ENCODE measurements around the gene POM121.
"Not testable (repeated sequence)": the region's sequence is repeated elsewhere in the genome, so short reads cannot be mapped to it uniquely, and the experiment has no call there.

Gene POM121

DNA sequence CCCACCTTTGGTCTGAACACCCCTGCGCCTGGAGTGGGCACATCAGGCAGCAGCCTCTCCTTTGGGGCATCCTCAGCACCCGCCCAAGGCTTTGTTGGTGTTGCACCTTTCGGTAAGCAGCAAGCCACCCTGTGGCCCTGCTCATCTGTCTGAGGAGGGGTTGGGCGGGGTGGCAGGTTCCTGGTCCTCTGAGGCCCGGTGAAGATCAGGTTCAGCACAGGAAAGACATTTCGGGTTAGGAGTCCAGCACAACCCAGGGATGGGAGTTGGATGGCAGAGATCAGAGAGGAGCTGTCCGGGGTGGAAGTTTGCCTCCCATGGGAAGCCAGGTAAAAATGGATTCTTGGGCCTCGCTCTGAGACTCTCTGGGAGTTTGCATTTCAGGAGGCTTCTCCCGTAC is 20.7 kb downstream of the POM121 start:
- H3K27ac ChIP-seq; H3K27me3 ChIP-seq; H3K9me3 ChIP-seq; H3K4me1 ChIP-seq (ENCODE audit: control insufficient read depth in 1 of 2, insufficient read depth in 1 of 2, low read depth in 1 of 2, low read length in 1 of 2); H3K4me3 ChIP-seq (ENCODE audit: low read depth in 1 of 2, low read length in 1 of 2): not testable (repeated sequence)
- H3K36me3 ChIP-seq, result peaks cover 34% of the 10 kb centered on the region

DNA sequence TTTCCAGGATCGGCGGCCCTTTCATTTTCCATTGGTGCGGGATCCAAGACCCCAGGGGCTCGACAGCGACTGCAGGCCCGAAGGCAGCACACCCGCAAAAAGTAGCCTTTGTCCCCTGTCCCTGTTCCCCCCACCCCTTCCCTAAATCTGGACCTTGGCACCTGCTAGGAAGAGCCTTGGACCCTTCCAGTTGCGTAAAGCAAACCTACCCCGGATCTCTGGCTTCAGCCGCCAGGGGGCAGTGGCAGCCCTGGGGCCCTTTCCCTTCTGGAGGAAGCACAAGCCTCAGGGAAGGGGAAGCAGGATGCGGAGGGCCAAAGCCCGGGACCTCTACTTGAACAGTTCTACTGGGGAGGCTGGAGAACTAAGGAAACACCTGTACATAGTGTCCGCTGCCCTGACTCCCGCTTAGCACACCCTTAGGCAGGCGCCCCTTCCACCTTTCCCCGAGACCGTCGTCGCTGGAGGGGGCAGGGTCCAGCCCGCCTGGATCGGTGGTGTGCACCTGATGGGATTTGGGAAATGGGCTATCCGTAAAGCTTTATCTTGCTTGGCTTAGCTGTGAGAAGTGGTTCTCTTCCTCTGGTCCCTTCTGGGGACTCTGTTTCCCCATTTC is 21.3 kb downstream of the POM121 start:
- not testable (repeated sequence) for H3K9me3 ChIP-seq; H3K4me1 ChIP-seq (ENCODE audit: control insufficient read depth in 1 of 2, insufficient read depth in 1 of 2, low read depth in 1 of 2, low read length in 1 of 2); H3K27me3 ChIP-seq; H3K4me3 ChIP-seq (ENCODE audit: low read depth in 1 of 2, low read length in 1 of 2); H3K27ac ChIP-seq
- H3K36me3 ChIP-seq, result peaks cover 34% of the 10 kb centered on the region
- TF ChIP-seq, protein P1, sequence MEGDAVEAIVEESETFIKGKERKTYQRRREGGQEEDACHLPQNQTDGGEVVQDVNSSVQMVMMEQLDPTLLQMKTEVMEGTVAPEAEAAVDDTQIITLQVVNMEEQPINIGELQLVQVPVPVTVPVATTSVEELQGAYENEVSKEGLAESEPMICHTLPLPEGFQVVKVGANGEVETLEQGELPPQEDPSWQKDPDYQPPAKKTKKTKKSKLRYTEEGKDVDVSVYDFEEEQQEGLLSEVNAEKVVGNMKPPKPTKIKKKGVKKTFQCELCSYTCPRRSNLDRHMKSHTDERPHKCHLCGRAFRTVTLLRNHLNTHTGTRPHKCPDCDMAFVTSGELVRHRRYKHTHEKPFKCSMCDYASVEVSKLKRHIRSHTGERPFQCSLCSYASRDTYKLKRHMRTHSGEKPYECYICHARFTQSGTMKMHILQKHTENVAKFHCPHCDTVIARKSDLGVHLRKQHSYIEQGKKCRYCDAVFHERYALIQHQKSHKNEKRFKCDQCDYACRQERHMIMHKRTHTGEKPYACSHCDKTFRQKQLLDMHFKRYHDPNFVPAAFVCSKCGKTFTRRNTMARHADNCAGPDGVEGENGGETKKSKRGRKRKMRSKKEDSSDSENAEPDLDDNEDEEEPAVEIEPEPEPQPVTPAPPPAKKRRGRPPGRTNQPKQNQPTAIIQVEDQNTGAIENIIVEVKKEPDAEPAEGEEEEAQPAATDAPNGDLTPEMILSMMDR (IDR thresholded peaks at IDR 0.05), result peak; percentile 56

DNA sequence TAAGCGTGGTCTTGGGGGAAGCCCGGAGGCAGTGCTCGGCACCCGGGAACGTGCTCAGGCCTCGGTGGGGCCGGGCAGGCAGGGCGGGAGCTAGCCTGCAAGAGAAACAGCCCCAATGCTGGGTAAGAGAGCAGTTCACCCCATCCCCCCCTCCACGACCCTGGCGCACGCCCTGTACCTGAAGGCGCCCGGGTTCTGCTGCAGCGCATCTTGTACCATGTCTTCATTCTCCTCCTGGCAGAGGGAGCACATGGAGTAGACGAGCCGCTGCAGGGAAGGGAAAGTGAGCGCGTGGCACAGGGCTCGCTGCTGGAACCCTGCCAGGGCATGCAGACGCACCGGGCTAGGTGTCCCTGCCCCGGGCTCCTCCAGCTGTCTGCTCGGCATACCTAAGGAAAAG is 23.8 kb downstream of the POM121 start:
- not testable (repeated sequence) for H3K27ac ChIP-seq; H3K9me3 ChIP-seq; H3K4me1 ChIP-seq (ENCODE audit: control insufficient read depth in 1 of 2, insufficient read depth in 1 of 2, low read depth in 1 of 2, low read length in 1 of 2); H3K4me3 ChIP-seq (ENCODE audit: low read depth in 1 of 2, low read length in 1 of 2); H3K27me3 ChIP-seq
- peaks cover 24% of the 10 kb centered on the region for H3K36me3 ChIP-seq

DNA sequence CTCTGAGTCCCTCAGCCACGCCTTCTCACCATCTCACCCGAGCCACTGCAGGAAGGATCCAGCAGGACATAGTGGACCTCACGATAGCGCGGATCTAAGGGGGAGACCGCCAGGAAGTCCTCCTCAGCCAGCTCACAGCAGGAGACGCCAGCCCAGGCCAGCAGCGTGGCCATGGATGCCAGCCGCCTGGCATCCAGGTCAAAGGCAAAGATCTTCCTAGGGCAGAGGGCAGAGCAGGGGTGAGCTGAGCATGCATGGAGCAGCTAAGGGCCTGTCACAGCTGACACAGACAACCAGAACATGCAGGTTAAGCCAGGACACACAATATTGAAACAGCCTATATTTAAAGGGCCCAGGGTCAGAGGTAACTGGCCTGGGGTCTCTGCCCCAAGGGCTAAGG is 24.4 kb downstream of the POM121 start:
- not testable (repeated sequence) for H3K27ac ChIP-seq; H3K27me3 ChIP-seq; H3K4me1 ChIP-seq (ENCODE audit: control insufficient read depth in 1 of 2, insufficient read depth in 1 of 2, low read depth in 1 of 2, low read length in 1 of 2); H3K4me3 ChIP-seq (ENCODE audit: low read depth in 1 of 2, low read length in 1 of 2); H3K9me3 ChIP-seq
- peaks cover 24% of the 10 kb centered on the region for H3K36me3 ChIP-seq

DNA sequence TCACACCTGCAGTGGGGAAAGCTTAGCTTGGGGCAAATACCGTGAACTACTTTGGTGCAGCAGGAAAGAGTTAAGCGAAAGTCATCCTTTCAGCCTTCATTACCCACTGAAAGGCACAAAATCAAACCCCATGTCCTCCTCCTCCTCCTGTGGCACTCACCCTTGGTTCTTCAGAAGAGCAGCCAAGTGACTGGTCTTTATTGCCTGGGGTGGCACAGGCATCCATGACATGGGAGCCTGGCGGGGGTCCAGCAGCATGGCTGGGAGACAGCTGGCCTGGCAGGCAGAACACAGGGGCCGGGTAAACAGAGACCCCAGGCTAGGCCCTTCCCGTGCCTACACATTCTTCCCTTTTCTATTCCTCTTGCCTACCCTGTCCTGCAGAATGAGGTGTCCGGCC is 24.8 kb downstream of the POM121 start:
- H3K4me1 ChIP-seq (ENCODE audit: control insufficient read depth in 1 of 2, insufficient read depth in 1 of 2, low read depth in 1 of 2, low read length in 1 of 2); H3K27ac ChIP-seq; H3K4me3 ChIP-seq (ENCODE audit: low read depth in 1 of 2, low read length in 1 of 2); H3K9me3 ChIP-seq; H3K27me3 ChIP-seq: not testable (repeated sequence)
- H3K36me3 ChIP-seq, result peaks cover 24% of the 10 kb centered on the region

DNA sequence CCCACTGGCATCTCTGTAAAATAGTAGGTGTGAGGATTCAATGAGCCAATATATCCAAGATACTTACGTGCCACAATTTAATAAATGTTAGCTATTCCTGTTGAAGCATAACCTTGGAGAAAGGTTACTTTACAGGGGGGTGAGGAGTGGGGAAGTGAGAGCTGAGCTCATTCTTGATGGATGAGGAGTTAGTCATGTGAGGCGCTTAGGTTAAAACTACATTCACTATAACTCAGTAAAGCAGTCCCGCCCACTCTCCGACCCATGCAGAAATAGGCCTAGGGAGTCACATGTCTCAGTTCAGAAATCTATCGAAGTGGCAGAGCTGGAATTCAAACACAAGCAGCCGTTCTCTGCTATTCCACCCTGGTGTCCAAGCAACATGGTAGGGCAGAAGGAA is 25.5 kb downstream of the POM121 start:
- H3K27ac ChIP-seq; H3K9me3 ChIP-seq; H3K4me3 ChIP-seq (ENCODE audit: low read depth in 1 of 2, low read length in 1 of 2); H3K4me1 ChIP-seq (ENCODE audit: control insufficient read depth in 1 of 2, insufficient read depth in 1 of 2, low read depth in 1 of 2, low read length in 1 of 2); H3K27me3 ChIP-seq: not testable (repeated sequence)
- peaks cover 24% of the 10 kb centered on the region for H3K36me3 ChIP-seq

DNA sequence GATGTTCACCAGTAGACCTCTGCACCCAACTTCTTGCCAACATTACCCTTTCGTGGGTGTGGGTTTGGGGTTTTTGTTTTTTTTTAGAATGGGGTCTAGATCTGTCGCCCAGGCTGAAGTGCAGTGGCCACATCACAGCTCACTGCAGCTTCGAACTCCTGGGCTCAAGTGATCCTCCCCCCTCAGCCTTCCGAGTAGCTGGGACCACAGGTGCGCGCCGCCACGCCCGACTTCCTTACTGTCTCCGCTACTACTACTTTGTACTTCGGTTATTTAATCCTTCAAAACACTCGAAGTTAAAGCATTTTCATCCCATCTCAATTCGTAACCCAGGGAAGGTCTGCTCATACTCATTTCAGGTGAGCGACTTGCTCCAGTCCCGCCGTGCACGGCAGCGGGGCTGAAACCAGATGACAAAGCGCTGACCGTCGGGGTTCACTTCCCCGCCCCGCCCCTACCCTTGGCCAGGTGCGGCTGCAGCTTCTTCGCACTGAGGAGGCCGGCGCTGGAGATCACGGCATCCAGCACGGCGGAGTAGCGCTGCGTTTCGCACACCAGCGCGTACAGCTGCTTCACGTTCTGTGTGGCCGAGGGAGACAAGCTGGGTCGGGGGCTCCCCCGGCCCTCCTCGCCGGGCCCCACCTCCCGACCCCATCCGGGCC is 29.1 kb downstream of the POM121 start:
- H3K4me1 ChIP-seq (ENCODE audit: control insufficient read depth in 1 of 2, insufficient read depth in 1 of 2, low read depth in 1 of 2, low read length in 1 of 2); H3K27me3 ChIP-seq; H3K9me3 ChIP-seq; H3K36me3 ChIP-seq; H3K27ac ChIP-seq: not testable (repeated sequence)
- peak overlapping the region in 1 of 2 experiments; percentile 40 for H3K4me3 ChIP-seq (ENCODE audit: low read depth in 1 of 2, low read length in 1 of 2)

DNA sequence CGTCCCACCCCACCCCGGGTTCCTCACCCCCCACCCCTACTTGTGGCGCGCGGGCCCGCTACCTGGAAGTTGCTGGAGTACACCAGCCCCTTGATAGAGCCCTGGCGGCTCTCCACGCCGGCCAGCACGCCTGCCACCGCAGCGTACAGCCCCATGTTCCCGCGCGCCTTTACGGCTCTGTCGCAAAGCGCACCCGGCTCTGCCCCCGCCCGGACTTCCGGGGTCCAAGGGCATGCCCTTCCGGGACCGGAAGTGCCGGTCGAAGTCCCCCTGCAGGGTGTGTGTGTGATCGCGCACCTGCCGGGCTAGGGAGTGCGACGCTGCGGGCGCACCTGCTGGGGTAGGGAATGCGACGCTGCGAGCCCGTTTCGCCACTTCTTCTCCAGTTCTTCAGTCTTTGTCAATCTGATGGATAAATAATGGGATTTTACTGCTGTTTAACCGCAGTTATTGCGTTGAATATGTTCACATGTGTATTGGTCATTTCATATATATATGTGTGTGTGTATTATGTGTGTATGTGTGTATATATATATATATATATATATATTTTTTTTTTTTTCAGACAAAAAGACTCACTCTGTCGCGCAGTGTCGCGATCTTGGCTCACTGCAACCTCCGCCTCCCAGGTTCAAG is 29.8 kb downstream of the POM121 start:
- not testable (repeated sequence) for H3K4me1 ChIP-seq (ENCODE audit: control insufficient read depth in 1 of 2, insufficient read depth in 1 of 2, low read depth in 1 of 2, low read length in 1 of 2); H3K36me3 ChIP-seq; H3K27me3 ChIP-seq; H3K9me3 ChIP-seq; H3K27ac ChIP-seq
- H3K4me3 ChIP-seq (ENCODE audit: low read depth in 1 of 2, low read length in 1 of 2), result peak overlapping the region; percentile 34 to 40

DNA sequence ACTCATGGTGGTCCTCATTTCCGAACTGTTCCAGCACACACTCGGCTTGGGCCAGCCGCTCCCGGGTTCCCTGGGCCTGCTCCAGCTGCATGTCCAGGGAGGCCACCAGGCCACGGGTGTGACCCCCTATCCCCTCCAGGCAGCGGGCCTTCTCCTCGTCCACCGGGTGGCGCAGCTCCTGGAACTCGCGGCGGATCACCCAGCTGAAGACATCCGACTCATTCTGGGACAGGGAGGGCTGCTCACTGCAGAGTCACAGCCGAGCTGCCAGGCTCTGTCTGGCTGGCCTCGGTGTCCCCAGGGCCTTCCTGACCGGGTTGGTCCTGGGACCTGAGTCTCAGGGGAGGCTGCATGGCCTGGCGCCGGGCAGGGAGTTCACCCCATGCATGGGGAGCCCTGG is 35.1 kb downstream of the POM121 start:
- not testable (repeated sequence) for H3K4me3 ChIP-seq (ENCODE audit: low read depth in 1 of 2, low read length in 1 of 2); H3K27me3 ChIP-seq; H3K36me3 ChIP-seq; H3K9me3 ChIP-seq; H3K27ac ChIP-seq; H3K4me1 ChIP-seq (ENCODE audit: control insufficient read depth in 1 of 2, insufficient read depth in 1 of 2, low read depth in 1 of 2, low read length in 1 of 2)

DNA sequence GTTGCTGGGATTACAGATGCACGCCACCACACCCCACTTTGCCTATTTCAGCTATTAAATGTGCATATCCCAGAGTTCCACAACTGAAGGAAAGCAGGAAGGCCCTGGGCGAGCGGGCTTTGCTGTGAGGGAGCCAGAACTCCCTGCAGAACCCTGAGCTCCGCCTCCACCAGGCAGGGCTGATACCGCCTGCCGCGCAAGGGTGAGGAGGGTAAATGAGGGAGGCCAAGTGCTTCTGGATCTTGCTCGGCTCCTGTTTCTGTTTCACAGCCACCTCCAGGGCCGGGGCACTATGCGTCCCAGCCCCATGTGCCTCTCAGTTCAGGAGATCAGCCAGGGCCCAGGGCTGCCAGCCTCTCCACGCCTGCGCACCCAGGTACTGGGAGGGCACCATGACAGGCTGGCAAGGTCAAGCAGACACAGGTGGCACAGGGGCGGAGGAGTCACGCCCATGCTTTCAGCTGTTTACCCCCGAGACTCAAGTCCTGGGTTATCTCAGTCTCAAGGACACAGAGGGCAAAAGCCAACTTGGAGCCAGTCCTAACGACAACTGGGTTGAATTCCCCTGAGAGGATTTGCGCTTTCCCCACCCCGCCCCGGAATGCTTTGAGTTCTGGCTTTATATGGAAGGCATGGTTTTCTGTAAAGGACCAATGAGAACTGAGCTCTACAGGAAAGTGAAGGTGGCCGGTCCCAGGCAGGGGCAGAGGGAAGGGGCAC is 35.9 kb downstream of the POM121 start:
- H3K36me3 ChIP-seq; H3K4me1 ChIP-seq (ENCODE audit: control insufficient read depth in 1 of 2, insufficient read depth in 1 of 2, low read depth in 1 of 2, low read length in 1 of 2); H3K9me3 ChIP-seq: not testable (repeated sequence)

DNA sequence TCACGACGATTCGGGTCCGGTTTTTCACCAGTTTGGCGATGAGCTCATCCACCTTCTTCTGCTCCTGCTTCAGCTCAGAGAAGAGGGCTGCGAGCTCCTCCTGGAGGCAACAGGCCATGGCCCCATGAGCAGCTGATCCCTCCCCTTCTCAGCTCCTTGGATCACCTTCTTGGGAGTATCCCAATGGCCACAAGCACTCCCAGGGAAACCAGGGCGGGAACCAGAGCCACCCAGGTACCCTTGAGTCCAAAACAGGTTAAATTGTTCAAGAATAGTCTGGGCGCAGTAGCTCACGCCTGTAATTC is 36.4 kb downstream of the POM121 start:
- not testable (repeated sequence) for H3K36me3 ChIP-seq; H3K27me3 ChIP-seq; H3K9me3 ChIP-seq; H3K27ac ChIP-seq; H3K4me1 ChIP-seq (ENCODE audit: control insufficient read depth in 1 of 2, insufficient read depth in 1 of 2, low read depth in 1 of 2, low read length in 1 of 2); H3K4me3 ChIP-seq (ENCODE audit: low read depth in 1 of 2, low read length in 1 of 2)

More for the DNA sequence above, 35.9 kb downstream of the POM121 start:
- H3K27ac ChIP-seq; H3K27me3 ChIP-seq; H3K4me3 ChIP-seq (ENCODE audit: low read depth in 1 of 2, low read length in 1 of 2): not testable (repeated sequence)

DNA sequence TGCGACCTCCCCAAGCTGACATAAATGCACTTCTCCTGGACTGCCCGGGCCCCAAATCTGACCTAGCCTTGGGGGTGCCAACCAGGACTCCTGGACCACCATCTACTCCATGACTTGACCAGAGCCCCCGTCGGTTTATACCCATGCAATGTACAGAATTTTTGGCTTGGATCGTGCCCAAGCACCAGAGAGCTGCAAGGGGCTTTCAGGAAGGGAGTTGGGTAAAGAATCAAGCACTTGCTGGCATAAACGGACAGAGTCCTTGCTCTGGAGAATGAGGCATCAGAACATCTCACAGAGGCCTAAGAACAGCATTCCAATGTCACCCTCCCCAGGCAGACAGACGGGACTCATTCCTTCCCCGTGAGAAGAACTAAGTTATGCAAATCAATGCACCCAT is 38.2 kb downstream of the POM121 start:
- H3K27me3 ChIP-seq; H3K27ac ChIP-seq; H3K9me3 ChIP-seq; H3K4me1 ChIP-seq (ENCODE audit: control insufficient read depth in 1 of 2, insufficient read depth in 1 of 2, low read depth in 1 of 2, low read length in 1 of 2); H3K36me3 ChIP-seq; H3K4me3 ChIP-seq (ENCODE audit: low read depth in 1 of 2, low read length in 1 of 2): not testable (repeated sequence)
